ENCODE results near the gene NAA38.
A peak's percentile ranks its signal among the peaks of the same experiment; 100 is the strongest.
"Not testable (repeated sequence)": the region's sequence is repeated elsewhere in the genome, so short reads cannot be mapped to it uniquely, and the experiment has no call there.

The NAA38 gene

GRCh38 chr17:7881276-7882054, 24.1 kb upstream of the NAA38 start:
- peak; percentile 91 for DNase-seq

GRCh38 chr17:7880076-7880868, 22.9 kb upstream of the NAA38 start:
- DNase-seq, result no peak

GRCh38 chr17:7878234-7878633, 20.9 kb upstream of the NAA38 start:
- no peak for DNase-seq

- no peak for DNase-seq
These were observed 18.5 kb upstream of the NAA38 start for GRCh38 chr17:7875804-7876370.

GRCh38 chr17:7873051-7873450, 15.7 kb upstream of the NAA38 start:
- DNase-seq, result no peak

GRCh38 chr17:7867881-7868329, 10.5 kb upstream of the NAA38 start:
- DNase-seq, result no peak

GRCh38 chr17:7864995-7865650, 7.8 kb upstream of the NAA38 start:
- no peak for DNase-seq

GRCh38 chr17:7864384-7864783, 7.0 kb upstream of the NAA38 start:
- not testable (repeated sequence) for DNase-seq

GRCh38 chr17:7862692-7863437, 5.5 kb upstream of the NAA38 start:
- DNase-seq, result peak; percentile 71

GRCh38 chr17:7859028-7859427, 1.7 kb upstream of the NAA38 start:
- DNase-seq, result no peak

GRCh38 chr17:7858522-7858810, 1.1 kb upstream of the NAA38 start:
- no peak for DNase-seq

- DNase-seq, result peak; percentile 91
These were observed 558 bp upstream of the NAA38 start, which contains the start of gene CYB5D1 for GRCh38 chr17:7857713-7858521. Gene CYB5D1, plus strand, starts transcription at chr17:7858003. Its CDS starts 132 bp downstream, at chr17:7858135.

GRCh38 chr17:7856011-7856810, 1.1 kb downstream of the NAA38 start:
- DNase-seq, result no peak

GRCh38 chr17:7855660-7856010, 1.7 kb downstream of the NAA38 start:
- DNase-seq, result no peak

GRCh38 chr17:7854851-7855659, 2.3 kb downstream of the NAA38 start, which contains the start of gene TMEM88:
Gene TMEM88, plus strand, starts transcription at chr17:7855066. Its CDS starts 9 bp downstream, at chr17:7855075.
- DNase-seq, result no peak

GRCh38 chr17:7854078-7854777, 3.1 kb downstream of the NAA38 start:
- no peak for DNase-seq

GRCh38 chr17:7853691-7854038, 3.7 kb downstream of the NAA38 start:
- DNase-seq, result no peak

- DNase-seq, result no peak
These were observed 4.3 kb downstream of the NAA38 start for GRCh38 chr17:7852919-7853690.

GRCh38 chr17:7852262-7852670, 5.1 kb downstream of the NAA38 start:
- no peak for DNase-seq
